ENCODE data around the gene IL22RA2. TPM values are rescaled to one million over a fixed set of nuclear protein-coding genes. Genes with fewer than 3 reads are reported as not detected.

The IL22RA2 gene
- total RNA-seq, 1 experiment from 2014 or later, result not detected

DNA sequence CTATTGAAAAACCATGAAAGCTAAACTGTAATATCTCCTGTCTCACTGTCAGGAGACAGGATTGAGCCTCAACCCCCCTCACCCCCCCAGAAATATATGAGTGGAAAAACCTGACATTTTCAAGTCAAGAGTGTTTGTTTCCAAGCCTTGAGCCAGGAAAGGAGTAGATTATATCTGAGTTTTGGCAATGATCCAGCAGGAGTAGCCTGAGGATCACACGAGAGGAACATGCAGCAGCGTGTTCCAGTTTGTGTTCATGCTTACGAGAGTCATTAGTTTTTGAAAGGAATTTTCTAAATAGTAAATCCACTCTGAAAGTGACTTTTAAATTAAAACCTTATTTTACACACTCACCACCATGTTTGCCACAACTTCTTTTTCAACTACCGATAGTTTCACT, 15.8 kb downstream of the IL22RA2 start:
- 100% methylated on average over 1 of the region's 4 CpGs for WGBS (ENCODE audit: extremely low coverage, insufficient read length, low lambda C conversion rate)
- H3K36me3 Mint-ChIP-seq (ENCODE audit: insufficient read depth in 1 of 3, low read depth in 3 of 3), result peaks cover 10 to 24% (median 15%) of the 10 kb centered on the region in 3 experiments
- TF ChIP-seq, protein P1, sequence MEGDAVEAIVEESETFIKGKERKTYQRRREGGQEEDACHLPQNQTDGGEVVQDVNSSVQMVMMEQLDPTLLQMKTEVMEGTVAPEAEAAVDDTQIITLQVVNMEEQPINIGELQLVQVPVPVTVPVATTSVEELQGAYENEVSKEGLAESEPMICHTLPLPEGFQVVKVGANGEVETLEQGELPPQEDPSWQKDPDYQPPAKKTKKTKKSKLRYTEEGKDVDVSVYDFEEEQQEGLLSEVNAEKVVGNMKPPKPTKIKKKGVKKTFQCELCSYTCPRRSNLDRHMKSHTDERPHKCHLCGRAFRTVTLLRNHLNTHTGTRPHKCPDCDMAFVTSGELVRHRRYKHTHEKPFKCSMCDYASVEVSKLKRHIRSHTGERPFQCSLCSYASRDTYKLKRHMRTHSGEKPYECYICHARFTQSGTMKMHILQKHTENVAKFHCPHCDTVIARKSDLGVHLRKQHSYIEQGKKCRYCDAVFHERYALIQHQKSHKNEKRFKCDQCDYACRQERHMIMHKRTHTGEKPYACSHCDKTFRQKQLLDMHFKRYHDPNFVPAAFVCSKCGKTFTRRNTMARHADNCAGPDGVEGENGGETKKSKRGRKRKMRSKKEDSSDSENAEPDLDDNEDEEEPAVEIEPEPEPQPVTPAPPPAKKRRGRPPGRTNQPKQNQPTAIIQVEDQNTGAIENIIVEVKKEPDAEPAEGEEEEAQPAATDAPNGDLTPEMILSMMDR (conservative IDR thresholded peaks at IDR 0.05), result no peak
- no peak overlapping the region for H3K27ac Mint-ChIP-seq
- no peak overlapping the region for H4K8ac ChIP-seq (replicated peaks; ENCODE audit: insufficient read length, low read depth, low read length)
- no peak overlapping the region for H2BK120ac ChIP-seq (ENCODE audit: low read depth, low read length, poor library complexity, severe bottlenecking)
- no peak overlapping the region for H3K14ac ChIP-seq (ENCODE audit: insufficient read depth, low read length)
- no peak overlapping the region for H2AK5ac ChIP-seq (ENCODE audit: insufficient read length, low read length)
- DNase-seq, result no peak
- H3K9ac ChIP-seq (ENCODE audit: extremely low read depth, insufficient read length, low read length), result no peak overlapping the region
- H3K27me3 ChIP-seq (ENCODE audit: insufficient read depth, low read length), result no peaks in the 10 kb centered on the region
- no peaks in the 10 kb centered on the region for H3K23me2 ChIP-seq (ENCODE audit: insufficient read length, low read depth, low read length, poor library complexity, severe bottlenecking)
- H3K4me1 Mint-ChIP-seq, result no peaks in the 10 kb centered on the region
- no peak overlapping the region for H3K4me3 Mint-ChIP-seq
- no peak overlapping the region for H3K56ac ChIP-seq (ENCODE audit: insufficient read length, low read depth, low read length)
- no peaks in the 10 kb centered on the region for H3K4me1 ChIP-seq (ENCODE audit: insufficient read depth, low read length)
- H3K4me2 ChIP-seq (ENCODE audit: insufficient read depth, insufficient read length, low read length), result no peak overlapping the region
- H2BK12ac ChIP-seq (ENCODE audit: insufficient read length, low read depth, low read length), result no peak overlapping the region
- peaks cover 2% of the 10 kb centered on the region; the same call in 1 of the 2 replicates for H3K27me3 Mint-ChIP-seq (ENCODE audit: low read depth)
- no peaks in the 10 kb centered on the region for H3K79me1 ChIP-seq (ENCODE audit: insufficient read depth, low read depth, low read length, poor library complexity, severe bottlenecking)
- no peak overlapping the region for H3T11ph ChIP-seq (ENCODE audit: low read length)
- H3K79me2 ChIP-seq (ENCODE audit: insufficient read depth, low read length), result no peaks in the 10 kb centered on the region
- H3K4ac ChIP-seq (ENCODE audit: low read depth, low read length), result no peak overlapping the region
- no peak overlapping the region for H2BK20ac ChIP-seq (ENCODE audit: low read depth, low read length, poor library complexity, severe bottlenecking)
- no peak overlapping the region for H4K5ac ChIP-seq (ENCODE audit: insufficient read length, low read depth, low read length)
- no peak overlapping the region for H2BK5ac ChIP-seq (ENCODE audit: insufficient read length, low read length)
- no peak overlapping the region for H4K91ac ChIP-seq (ENCODE audit: insufficient read length, low read depth, low read length)
- no peak overlapping the region for H3K23ac ChIP-seq (ENCODE audit: insufficient read length, low read depth, low read length)
- no peak overlapping the region for H2AFZ ChIP-seq (ENCODE audit: low read length)
- H3K9me3 ChIP-seq (ENCODE audit: control insufficient read depth, low read depth, low read length), result peaks cover 13% of the 10 kb centered on the region
- no peak overlapping the region for H3K27ac ChIP-seq (ENCODE audit: insufficient read length, low read depth, low read length)
- peaks cover 30 to 31% of the 10 kb centered on the region in 2 experiments for H3K9me3 Mint-ChIP-seq
- H2BK15ac ChIP-seq (ENCODE audit: low read depth, low read length), result no peak overlapping the region
- H4K20me1 ChIP-seq (ENCODE audit: control insufficient read depth, insufficient read depth, insufficient read length), result no peaks in the 10 kb centered on the region
- no peak overlapping the region for H3K18ac ChIP-seq (ENCODE audit: insufficient read length, low read depth, low read length)
